ENCODE measurements around the gene HELZ. TPM values are rescaled to one million over a fixed set of nuclear protein-coding genes. Genes with fewer than 3 reads are reported as not detected.

The HELZ gene
- total and polyA plus RNA-seq, 2 of the 8 experiments (the other 6 are each of a cell fraction or from before 2014, with no cell fraction given): 10.0 to 48.7 TPM

- H3K4ac ChIP-seq (replicated peaks; ENCODE audit: insufficient read length, low read depth, low read length): peak overlapping the region; percentile 35
- H3K4me1 ChIP-seq (replicated peaks in 1 of 4; ENCODE audit: control insufficient read depth in 3 of 4, insufficient read depth in 4 of 4, low read length in 3 of 4): no peaks in the 10 kb centered on the region
- no peaks in the 10 kb centered on the region; the same call in 1 of the 2 replicates for H3K23me2 ChIP-seq (ENCODE audit: low read depth, low read length)
- no peak overlapping the region for H3K4me3 ChIP-seq (ENCODE audit: extremely low read depth in 1 of 4, insufficient read depth in 2 of 4, low read depth in 3 of 4, low read length in 4 of 4)
- H4K91ac ChIP-seq (replicated peaks; ENCODE audit: insufficient read length, low read length): no peak overlapping the region
- H3K56ac ChIP-seq (replicated peaks; ENCODE audit: insufficient read length, low read depth, low read length): peak overlapping the region; percentile 67
- H4K5ac ChIP-seq (ENCODE audit: insufficient read length, low read depth, low read length): no peak overlapping the region
- CTCF ChIA-PET (ENCODE audit: partially characterized antibody): interaction anchor here (0.7 to 6.9 kb wide), 3 partner anchors 11 to 32 kb away, joined by 3 to 45 read pairs (median 3); no protein-coding TSS in a partner anchor
- no peak overlapping the region for H3K4me2 ChIP-seq (ENCODE audit: insufficient read depth in 1 of 2, low read depth in 2 of 2, low read length in 2 of 2)
- peaks cover 4 to 7% of the 10 kb centered on the region in 2 experiments for H4K20me1 ChIP-seq (replicated peaks in 1 of 2; ENCODE audit: control insufficient read depth in 1 of 2, insufficient read depth in 2 of 2, low read length in 2 of 2)
- H3K79me1 ChIP-seq (ENCODE audit: low read depth, low read length): peaks cover 8% of the 10 kb centered on the region; the same call in 1 of the 2 replicates
- peaks cover 0 to 19% (median 8%) of the 10 kb centered on the region in 4 experiments; a peak in 5 of 8 replicates for H3K36me3 ChIP-seq (ENCODE audit: control insufficient read depth in 2 of 4, insufficient read depth in 4 of 4, low read length in 3 of 4)
- no peak for DNase-seq (ENCODE audit: low read depth in 1 of 2, low spot score in 2 of 2)
- H3K9me3 ChIP-seq (ENCODE audit: insufficient read depth in 2 of 2, low read depth in 1 of 2, low read length in 1 of 2): no peaks in the 10 kb centered on the region
- H3K79me2 ChIP-seq (ENCODE audit: control insufficient read depth in 1 of 2, insufficient read depth in 2 of 2, low read length in 2 of 2): peaks cover 0 to 10% of the 10 kb centered on the region in 2 experiments; a peak in 1 of 4 replicates
- H2BK120ac ChIP-seq (replicated peaks; ENCODE audit: low read depth, low read length): no peak overlapping the region
- no peak overlapping the region for H2BK12ac ChIP-seq (ENCODE audit: low read depth, low read length)
- no peak overlapping the region for H2AFZ ChIP-seq (ENCODE audit: low read length)
- H3K23ac ChIP-seq (ENCODE audit: insufficient read length): no peak overlapping the region
- no peak overlapping the region for H3K9ac ChIP-seq (replicated peaks in 1 of 4; ENCODE audit: extremely low read depth in 1 of 4, low read depth in 3 of 4, low read length in 3 of 4)
- no peak overlapping the region for H2BK20ac ChIP-seq (ENCODE audit: low read length)
- no peak overlapping the region for H2BK15ac ChIP-seq (ENCODE audit: low read length)
- no peak overlapping the region for H4K8ac ChIP-seq (ENCODE audit: extremely low read depth, insufficient read depth, low read length)
- no peak overlapping the region for H3K18ac ChIP-seq (ENCODE audit: extremely low read depth, low read length)
- FAIRE-seq: no peak
- no peak overlapping the region for H2BK5ac ChIP-seq (ENCODE audit: low read depth, low read length)
- 88% methylated on average over 7 of the region's 7 CpGs; no CpG with 5 or more reads in 1 of the 2 experiments for WGBS, 2 experiments (ENCODE audit: extremely low coverage in 1 of 2, insufficient coverage in 1 of 2, insufficient read length in 1 of 2, insufficient replicate concordance in 2 of 2, low coverage in 1 of 2, low lambda C conversion rate in 2 of 2, missing lambda C conversion rate in 1 of 2)
- POLR2A ChIA-PET (ENCODE audit: partially characterized antibody): no interaction called here
- H3K27me3 ChIP-seq (replicated peaks in 1 of 4; ENCODE audit: control insufficient read depth in 3 of 4, extremely low read depth in 1 of 4, insufficient read depth in 3 of 4, low read length in 3 of 4): no peaks in the 10 kb centered on the region
- H3K27ac ChIP-seq (ENCODE audit: low read depth, low read length): no peak overlapping the region
- H3K14ac ChIP-seq (ENCODE audit: insufficient read length): no peak overlapping the region
- no peak overlapping the region for H2AK5ac ChIP-seq (ENCODE audit: low read depth, low read length)
- TF ChIP-seq SAP30 (IDR thresholded peaks at IDR 0.05; ENCODE audit: insufficient read depth, insufficient replicate concordance, low read length) (no peak), CHD2 (IDR thresholded peaks at IDR 0.05; ENCODE audit: low read length) (no peak), EGR1 (IDR thresholded peaks at IDR 0.05; ENCODE audit: borderline replicate concordance, low read depth, low read length) (no peak), SIN3A (conservative IDR thresholded peaks at IDR 0.05 in 1 of 2, IDR thresholded peaks at IDR 0.05 in 1 of 2; ENCODE audit: low read depth in 1 of 2, low read length in 2 of 2) (no peak), HDAC6 (IDR thresholded peaks at IDR 0.05; ENCODE audit: low read depth, low read length) (no peak), BRCA1 (IDR thresholded peaks at IDR 0.05; ENCODE audit: low read depth, low read length) (no peak)
These were observed 29.0 kb downstream of the HELZ start for GRCh38 chr17:67215991-67216421.
